Heart left ventricle (tissue), 16 donors: ENCODE data around the gene WFDC1. TPM values are rescaled to one million over a fixed set of nuclear protein-coding genes. Genes with fewer than 3 reads are reported as not detected.

Experiments
- ATAC-seq, 4 donors: fragments of 200-7000 bp; cut with Tn5 transposase; one replicate each; pipeline ENCODE4 v1.9.1; 2020 to 2022; ENCODE audit warnings: moderate library complexity in 4 of 4, mild to moderate bottlenecking in 3 of 4, moderate number of reproducible peaks in 1 of 4
- DNase-seq, 5 donors: peaks; one replicate each; pipeline ENCODE4 v3.0.0-alpha.2; 2020
- H3K27ac ChIP-seq, 12 donors: fragments of 200-600 bp; sonication (generic) in 4 of 12; one replicate each; pipeline versions ENCODE4 v1.5.0 to v1.8.0; 2016 to 2022; ENCODE audit warnings: mild to moderate bottlenecking in 2 of 12
- H3K27me3 ChIP-seq, 9 donors: fragments of 200-600 bp; sonication (generic) in 2 of 9; one replicate each; pipeline versions ENCODE4 v1.5.1 to v1.8.0; 2016 to 2022; ENCODE audit warnings: mild to moderate bottlenecking in 3 of 9
- H3K36me3 ChIP-seq, 9 donors: fragments of 200-600 bp; sonication (generic) in 2 of 9; one replicate each; pipeline versions ENCODE4 v1.5.0 to v1.8.0; 2018 to 2022; ENCODE audit warnings: mild to moderate bottlenecking in 2 of 9
- H3K4me1 ChIP-seq, 12 donors: fragments of 200-600 bp; sonication (generic) in 4 of 12; one replicate each; pipeline versions ENCODE4 v1.5.0 to v1.8.0; 2016 to 2022; ENCODE audit warnings: mild to moderate bottlenecking in 3 of 12
- H3K4me3 ChIP-seq, 12 donors: fragments of 200-600 bp; sonication (generic) in 4 of 12; one replicate each; pipeline versions ENCODE4 v1.5.0 to v1.8.0; 2017 to 2022; ENCODE audit warnings: mild to moderate bottlenecking in 9 of 12, moderate library complexity in 4 of 12
- H3K9me3 ChIP-seq, 12 donors: fragments of 200-600 bp; sonication (generic) in 4 of 12; one replicate each; pipeline versions ENCODE4 v1.5.0 to v1.8.0; 2016 to 2022; ENCODE audit warnings: mild to moderate bottlenecking in 1 of 12
- POLR2A ChIP-seq, 2 donors: fragments of 450-650 bp; IDR thresholded peaks; one replicate each; pipeline ENCODE4 v1.6.1; 2017; ENCODE audit warnings: antibody characterized with exemption in 2 of 2, mild to moderate bottlenecking in 2 of 2, moderate library complexity in 2 of 2
- WGBS, 4 donors: extraction: QIAGEN DNeasy Blood & Tissue Kit in 2 of 4; methylation state at CpG; one replicate each; pipeline versions ENCODE4 v1.1.5 to v1.1.7; 2013 to 2018; 5-methylcytosine and 5-hydroxymethylcytosine counted together
- intact Hi-C, 10 donors: fragments of 100-400 bp; cut with DNase I; formaldehyde crosslinking; loops; one replicate each; pipeline versions ENCODE4 v1.11.1 to v1.14.2; 2022
- polyA plus RNA-seq, 2 donors: library from polyadenylated mRNA; stranded (reverse); fragments of 200-250 nt; gene quantifications; one replicate each; pipeline ENCODE4 v1.2.3, GENCODE V29; 2013
- total RNA-seq, 9 donors: library from RNA; depleted of rRNA in 2 of 9; stranded (reverse); fragments of >200 nt in 2 of 9; fragmentation: NEBNext Ultra II Directional in 3 of 9; extraction: Animal tissue kit (Norgen Biotek cat#: 25700) in 3 of 9; gene quantifications; one replicate each; pipeline versions ENCODE4 v1.1.0 to v1.2.4, GENCODE V29; 2016 to 2023
- TF ChIP-seq, protein P1 (sequence below), 12 donors: fragments of 200-600 bp; sonication (generic) in 4 of 12; IDR thresholded peaks; one replicate each; pipeline versions ENCODE4 v1.5.0 to v1.8.0; 2018 to 2022; ENCODE audit warnings: antibody characterized with exemption in 12 of 12, mild to moderate bottlenecking in 5 of 12
- donor health status: ischemic (EF 13 %, LVEDD 7.1; RV severe dilation, severe dysfunction).
- donor health status: healthy with polysubstance abuse.
- donor health status: DM: no; HTN: yes; CAD: no.
- donor health status: DM: no; HTN: no; CAD: no.
- donor health status: ischemic (EF 25% LVEDD 6.9; RV normal size, moderate dysfunction).
- donor health status: ischemic (EF 25% LVEDD 5.7; RV mildly dilated, moderate dysfunction).
- donor health status: healthy.
- donor health status: DM: yes; HTN: yes; CAD: no.
- donor health status: ischemic (EF 35%, LVEDD 5.7; RV mildly dilated, moderate dysfunction).
- donor health status: nonischemic (EF 11% LVEDD 7.7; RV severe dilation, severe dysfunction).
- donor health status: DM: yes; HTN: yes; CAD: no.
- donor health status: PGD.
- donor health status: ischemic (EF 29% LVEDD 5.4; RV normal size, mild dysfunction).
- donor health status: nonischemic (EF 23%, LVEDD 6.1; RV moderate dilation, normal function).

WFDC1 gene
- total and polyA plus RNA-seq, 11 donors, result 0.50 to 5.4 (median 1.6) TPM

DNA sequence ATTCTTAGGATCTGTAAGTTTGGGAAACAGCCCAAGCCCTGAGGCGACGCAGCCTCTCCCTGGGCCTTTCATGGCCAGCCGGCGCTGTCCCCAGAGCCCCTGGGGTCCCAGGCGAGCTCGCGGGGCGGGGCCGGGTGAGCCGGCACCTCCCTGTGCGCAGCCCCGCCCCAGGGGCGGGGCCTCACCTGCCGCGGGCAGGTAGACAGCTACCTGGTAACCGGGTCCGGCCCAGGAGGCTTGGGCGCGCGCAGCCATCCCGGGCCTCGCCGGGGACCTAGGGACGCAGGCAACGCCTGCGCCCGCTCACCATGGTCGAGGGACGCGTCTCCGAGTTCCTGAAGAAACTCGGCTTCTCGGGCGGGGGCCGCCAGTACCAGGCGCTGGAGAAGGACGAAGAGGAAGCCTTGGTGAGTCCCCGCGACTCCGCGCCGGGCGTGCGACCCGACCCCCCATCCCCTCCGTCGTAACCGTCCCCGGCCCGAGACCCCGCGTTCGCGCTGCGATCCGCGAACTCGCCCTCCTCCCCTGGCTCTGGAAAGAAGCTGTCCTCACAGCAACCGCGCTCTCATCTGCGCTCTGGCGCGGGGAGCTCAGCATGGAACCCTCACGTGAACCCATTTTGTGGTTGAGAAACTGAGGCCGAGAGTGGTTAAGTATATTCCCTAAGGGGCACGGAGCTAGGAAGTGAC, 73.8 kb downstream of the WFDC1 start, which contains the start of gene ATP2C2:
ATP2C2 (plus strand) TSS at position 231 of the 689 bp plus-strand sequence; CDS start at position 309, 78 bp downstream.
- ATAC-seq (no peak), DNase-seq (no peak)
- Histone ChIP-seq H3K27me3 (peaks cover 20 to 68% (median 41%) of the 10 kb centered on the region in 9 donors), H3K36me3 (no peaks in the 10 kb centered on the region), H3K9me3 (no peaks in the 10 kb centered on the region), H3K4me3 (peak within 1 kb of the TSS in 2 of 12 donors; percentile 8 to 12), H3K27ac (no peak within 1 kb of the TSS), H3K4me1 (peaks cover 0 to 10% (median 3%) of the 10 kb centered on the region in 12 donors)
- intact Hi-C loops, result no loop called here
- 1 to 3% (median 2%) methylated on average over 40 to 66 of the region's 66 CpGs for WGBS, 4 donors
- TF ChIP-seq, protein P1, sequence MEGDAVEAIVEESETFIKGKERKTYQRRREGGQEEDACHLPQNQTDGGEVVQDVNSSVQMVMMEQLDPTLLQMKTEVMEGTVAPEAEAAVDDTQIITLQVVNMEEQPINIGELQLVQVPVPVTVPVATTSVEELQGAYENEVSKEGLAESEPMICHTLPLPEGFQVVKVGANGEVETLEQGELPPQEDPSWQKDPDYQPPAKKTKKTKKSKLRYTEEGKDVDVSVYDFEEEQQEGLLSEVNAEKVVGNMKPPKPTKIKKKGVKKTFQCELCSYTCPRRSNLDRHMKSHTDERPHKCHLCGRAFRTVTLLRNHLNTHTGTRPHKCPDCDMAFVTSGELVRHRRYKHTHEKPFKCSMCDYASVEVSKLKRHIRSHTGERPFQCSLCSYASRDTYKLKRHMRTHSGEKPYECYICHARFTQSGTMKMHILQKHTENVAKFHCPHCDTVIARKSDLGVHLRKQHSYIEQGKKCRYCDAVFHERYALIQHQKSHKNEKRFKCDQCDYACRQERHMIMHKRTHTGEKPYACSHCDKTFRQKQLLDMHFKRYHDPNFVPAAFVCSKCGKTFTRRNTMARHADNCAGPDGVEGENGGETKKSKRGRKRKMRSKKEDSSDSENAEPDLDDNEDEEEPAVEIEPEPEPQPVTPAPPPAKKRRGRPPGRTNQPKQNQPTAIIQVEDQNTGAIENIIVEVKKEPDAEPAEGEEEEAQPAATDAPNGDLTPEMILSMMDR (IDR thresholded peaks at IDR 0.05), result no peak
- no peak for TF ChIP-seq POLR2A (IDR thresholded peaks at IDR 0.05)

DNA sequence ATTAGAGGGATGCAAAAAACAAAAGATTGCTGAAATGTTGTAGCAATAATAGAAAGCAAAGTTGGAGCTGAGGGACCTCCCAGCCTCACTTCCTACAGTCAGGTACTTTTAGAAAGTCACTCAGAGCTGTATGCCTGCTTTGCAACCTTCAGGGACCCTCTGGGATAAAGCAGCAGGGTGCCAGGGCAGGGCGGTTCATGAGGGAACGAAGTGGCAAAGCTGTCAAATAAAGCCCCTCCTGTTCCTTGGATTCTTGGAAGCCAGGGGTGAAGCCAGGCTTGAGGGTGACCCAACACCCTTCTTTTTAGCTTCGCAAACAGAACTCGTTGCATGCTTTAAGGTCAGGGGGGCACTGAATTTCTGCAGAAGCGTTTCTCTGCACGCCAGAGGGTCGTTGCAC, 74.4 kb downstream of the WFDC1 start:
- TF ChIP-seq POLR2A (IDR thresholded peaks at IDR 0.05), result no peak
- TF ChIP-seq, protein P1 (IDR thresholded peaks at IDR 0.05), result no peak
- 31 to 39% (median 32%) methylated on average over 7 of the region's 7 CpGs for WGBS, 4 donors
- peaks cover 20 to 68% (median 41%) of the 10 kb centered on the region in 9 donors for H3K27me3 ChIP-seq
- H3K4me3 ChIP-seq, result no peak overlapping the region
- ATAC-seq (no peak), DNase-seq (no peak)
- no peaks in the 10 kb centered on the region for H3K9me3 ChIP-seq
- H3K36me3 ChIP-seq, result no peaks in the 10 kb centered on the region
- peaks cover 0 to 10% (median 3%) of the 10 kb centered on the region in 12 donors for H3K4me1 ChIP-seq
- intact Hi-C loops, result no loop called here
- H3K27ac ChIP-seq, result no peak overlapping the region

DNA sequence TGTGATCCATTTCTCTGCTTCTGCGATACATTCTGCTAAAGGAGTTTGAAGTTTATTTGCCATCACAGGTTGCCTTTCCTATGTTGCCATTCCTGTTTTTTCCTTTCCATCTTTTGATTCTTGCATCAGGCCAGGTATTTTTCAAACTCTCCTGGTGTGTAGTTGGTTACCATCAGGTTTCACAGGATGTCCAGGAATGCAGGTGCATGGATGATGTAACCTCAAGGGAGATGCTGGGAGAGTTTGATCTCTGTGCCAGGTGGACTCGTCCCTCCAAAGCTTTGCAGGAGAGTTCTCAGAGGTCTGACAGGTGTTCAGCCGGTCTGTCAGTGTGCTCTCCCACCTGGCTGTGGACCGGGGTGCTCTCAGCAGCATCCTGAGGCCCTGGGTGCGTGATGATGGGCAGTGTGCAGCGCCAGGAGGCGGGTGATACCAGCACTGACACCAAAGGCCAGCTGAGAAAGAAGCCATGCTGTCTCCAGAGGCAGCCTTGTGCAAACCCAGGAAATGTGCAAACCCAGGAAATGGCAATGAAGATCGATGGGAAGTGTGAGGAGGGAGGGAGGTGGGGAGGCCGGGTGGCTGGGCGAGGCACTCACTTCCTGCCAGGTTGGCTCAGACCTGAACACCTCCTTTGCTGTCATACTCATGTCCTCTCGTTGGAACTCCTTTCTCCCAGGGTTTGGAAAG, 75.4 kb downstream of the WFDC1 start:
- Histone ChIP-seq H3K4me3 (no peak overlapping the region), H3K36me3 (no peaks in the 10 kb centered on the region), H3K9me3 (no peaks in the 10 kb centered on the region), H3K4me1 (peaks cover 0 to 10% (median 3%) of the 10 kb centered on the region in 12 donors), H3K27me3 (peaks cover 20 to 68% (median 41%) of the 10 kb centered on the region in 9 donors), H3K27ac (no peak overlapping the region)
- intact Hi-C loops, result no loop called here
- DNase-seq (no peak), ATAC-seq (no peak)
- WGBS, 4 donors, result 52 to 56% (median 55%) methylated on average over 6 to 11 of the region's 11 CpGs
- TF ChIP-seq, protein P1 (IDR thresholded peaks at IDR 0.05), result no peak
- TF ChIP-seq POLR2A (IDR thresholded peaks at IDR 0.05), result no peak
